H1 (cell line): ENCODE data around the gene CHD1. TPM values are rescaled to one million over a fixed set of nuclear protein-coding genes. Genes with fewer than 3 reads are reported as not detected.

Experiments
- CTCF ChIA-PET: fragments of 300-600 bp; sonication (Branson Sonifier 250); formaldehyde crosslinking; loops from one replicate; lab custom pipeline; 2021; ENCODE audit not compliant: partially characterized antibody; lab: Charles Lee
- POLR2A ChIA-PET: fragments of 300-600 bp; sonication (Branson Sonifier 250); formaldehyde crosslinking; loops from one replicate; lab custom pipeline; 2021; ENCODE audit warnings: inconsistent platforms; ENCODE audit not compliant: partially characterized antibody; lab: Charles Lee
- DNase-seq, 2 experiments: peaks; one replicate each; pipeline versions ENCODE4 v3.0.0 to v3.0.0-alpha.2; 2010 to 2022; ENCODE audit warnings: low spot score in 2 of 2, low read depth in 1 of 2, mixed read lengths in 1 of 2
- FAIRE-seq: peaks from 2 replicates; lab custom pipeline; 2011; peaks lifted over from hg19 to GRCh38; lab: Jason Lieb, UNC
- H2AFZ ChIP-seq: 2 replicates; pipeline ENCODE4 v1.8.1; 2012; ENCODE audit warnings: low read length, inconsistent platforms
- H2AK5ac ChIP-seq: 2 replicates; pipeline ENCODE4 v1.6.1; 2013; ENCODE audit warnings: low read depth, low read length
- H2BK120ac ChIP-seq: replicated peaks from 2 replicates; pipeline ENCODE3; 2013; ENCODE audit warnings: low read depth, low read length, inconsistent platforms
- H2BK12ac ChIP-seq: 2 replicates; pipeline ENCODE4 v1.6.1; 2013; ENCODE audit warnings: low read depth, low read length
- H2BK15ac ChIP-seq: 2 replicates; pipeline ENCODE4 v1.6.1; 2013; ENCODE audit warnings: low read length
- H2BK20ac ChIP-seq: 2 replicates; pipeline ENCODE4 v1.6.1; 2013; ENCODE audit warnings: low read length
- H2BK5ac ChIP-seq: 2 replicates; pipeline ENCODE4 v1.6.1; 2013; ENCODE audit warnings: low read depth, low read length
- H3K14ac ChIP-seq: 2 replicates; pipeline ENCODE4 v1.6.1; 2013; ENCODE audit warnings: inconsistent platforms; ENCODE audit not compliant: insufficient read length
- H3K18ac ChIP-seq: 2 replicates; pipeline ENCODE4 v1.6.1; 2013; ENCODE audit warnings: low read length; ENCODE audit errors: extremely low read depth
- H3K23ac ChIP-seq: 2 replicates; pipeline ENCODE4 v1.6.1; 2013; ENCODE audit warnings: inconsistent platforms; ENCODE audit not compliant: insufficient read length
- H3K23me2 ChIP-seq: 2 replicates; pipeline ENCODE4 v1.6.1; 2013; ENCODE audit warnings: low read depth, low read length
- H3K27ac ChIP-seq: 2 replicates; pipeline ENCODE4 v1.6.1; 2011; ENCODE audit warnings: low read depth, low read length, inconsistent platforms
- H3K27me3 ChIP-seq, 4 experiments: replicated peaks in 1 of 4; 1 replicate in 1 of 4; 2 replicates in 3 of 4; pipeline versions ENCODE4 v1.6.1 to v1.8.1; 2011 to 2013; ENCODE audit warnings: low read length in 3 of 4, mild to moderate bottlenecking in 3 of 4, inconsistent platforms in 2 of 4, mixed read lengths in 2 of 4, moderate library complexity in 1 of 4; ENCODE audit not compliant: control insufficient read depth in 3 of 4, insufficient read depth in 3 of 4; ENCODE audit errors: extremely low read depth in 1 of 4
- H3K36me3 ChIP-seq, 4 experiments: 2 replicates each; pipeline versions ENCODE4 v1.6.1 to v1.8.1; 2011 to 2013; ENCODE audit warnings: mild to moderate bottlenecking in 4 of 4, low read length in 3 of 4, moderate library complexity in 2 of 4, control low read depth in 1 of 4, inconsistent platforms in 1 of 4; ENCODE audit not compliant: insufficient read depth in 4 of 4, control insufficient read depth in 2 of 4
- H3K4ac ChIP-seq: replicated peaks from 2 replicates; pipeline ENCODE3; 2013; ENCODE audit warnings: low read length, low read depth, mixed read lengths, inconsistent platforms; ENCODE audit not compliant: insufficient read length
- H3K4me1 ChIP-seq, 4 experiments: replicated peaks in 1 of 4; 1 replicate in 1 of 4; 2 replicates in 3 of 4; pipeline versions ENCODE4 v1.6.1 to v1.8.1; 2011 to 2013; ENCODE audit warnings: low read length in 3 of 4, inconsistent platforms in 2 of 4, mixed read lengths in 1 of 4; ENCODE audit not compliant: insufficient read depth in 4 of 4, control insufficient read depth in 3 of 4
- H3K4me2 ChIP-seq, 2 experiments: 2 replicates each; pipeline versions ENCODE4 v1.6.1 to v1.8.1; 2011 to 2013; ENCODE audit warnings: low read depth in 2 of 2, low read length in 2 of 2, control low read depth in 1 of 2, inconsistent platforms in 1 of 2, mild to moderate bottlenecking in 1 of 2; ENCODE audit not compliant: insufficient read depth in 1 of 2
- H3K4me3 ChIP-seq, 4 experiments: fragments of 200-600, 300-600 bp in 1 of 4; sonication (generic), shearing (Covaris generic), sonication (Bioruptor Twin) in 1 of 4; 2 replicates each; pipeline versions ENCODE4 v1.5.1 to v1.8.1; 2011 to 2016; ENCODE audit warnings: low read length in 4 of 4, low read depth in 3 of 4, control low read depth in 2 of 4, inconsistent platforms in 2 of 4, mild to moderate bottlenecking in 2 of 4, mixed read lengths in 1 of 4, moderate library complexity in 1 of 4; ENCODE audit not compliant: insufficient read depth in 2 of 4; ENCODE audit errors: extremely low read depth in 1 of 4
- H3K56ac ChIP-seq: replicated peaks from 2 replicates; pipeline ENCODE3; 2013; ENCODE audit warnings: low read depth, mild to moderate bottlenecking, mixed read lengths, low read length, inconsistent platforms; ENCODE audit not compliant: insufficient read length
- H3K79me1 ChIP-seq: 2 replicates; pipeline ENCODE4 v1.6.1; 2013; ENCODE audit warnings: low read depth, low read length, control low read depth
- H3K79me2 ChIP-seq, 2 experiments: 2 replicates each; pipeline versions ENCODE4 v1.6.1 to v1.8.1; 2012 to 2013; ENCODE audit warnings: low read length in 2 of 2, mild to moderate bottlenecking in 2 of 2, inconsistent platforms in 1 of 2; ENCODE audit not compliant: insufficient read depth in 2 of 2, control insufficient read depth in 1 of 2
- H3K9ac ChIP-seq, 4 experiments: replicated peaks in 1 of 4; 1 replicate in 1 of 4; 2 replicates in 3 of 4; pipeline versions ENCODE4 v1.6.1 to v1.8.1; 2011 to 2013; ENCODE audit warnings: low read depth in 3 of 4, low read length in 3 of 4, control low read depth in 2 of 4, mild to moderate bottlenecking in 2 of 4, moderate library complexity in 2 of 4, inconsistent platforms in 1 of 4; ENCODE audit errors: extremely low read depth in 1 of 4
- H3K9me3 ChIP-seq, 2 experiments: 2 replicates each; pipeline versions ENCODE4 v1.6.1 to v1.8.1; 2012 to 2013; ENCODE audit warnings: mild to moderate bottlenecking in 2 of 2, moderate library complexity in 2 of 2, control low read depth in 1 of 2, inconsistent platforms in 1 of 2, low read depth in 1 of 2, low read length in 1 of 2, mixed read lengths in 1 of 2; ENCODE audit not compliant: insufficient read depth in 2 of 2
- H4K20me1 ChIP-seq, 2 experiments: replicated peaks in 1 of 2; 2 replicates each; pipeline versions ENCODE3 to v1.8.1; 2011 to 2013; ENCODE audit warnings: inconsistent platforms in 2 of 2, low read length in 2 of 2, mild to moderate bottlenecking in 1 of 2; ENCODE audit not compliant: insufficient read depth in 2 of 2, control insufficient read depth in 1 of 2
- H4K5ac ChIP-seq: 2 replicates; pipeline ENCODE4 v1.6.1; 2013; ENCODE audit warnings: low read length, low read depth, mixed read lengths, inconsistent platforms; ENCODE audit not compliant: insufficient read length
- H4K8ac ChIP-seq: 2 replicates; pipeline ENCODE4 v1.8.0; 2013; ENCODE audit warnings: mild to moderate bottlenecking, moderate library complexity, low read length, inconsistent platforms; ENCODE audit not compliant: insufficient read depth; ENCODE audit errors: extremely low read depth
- H4K91ac ChIP-seq: replicated peaks from 2 replicates; pipeline ENCODE3; 2013; ENCODE audit warnings: low read length, mixed read lengths, inconsistent platforms; ENCODE audit not compliant: insufficient read length
- CBX8 ChIP-seq: fragments of 300-800, 300-1000 bp; sonication (generic); IDR thresholded peaks from 2 replicates; pipeline ENCODE4 v1.7.1; 2016; ENCODE audit warnings: low read depth, low read length, borderline replicate concordance
- CHD1 ChIP-seq: IDR thresholded peaks from 2 replicates; pipeline ENCODE4 v1.6.1; 2012; ENCODE audit warnings: low read depth, low read length, improper control_type of control experiment
- EZH2 ChIP-seq: fragments of 200-600 bp; sonication (generic); IDR thresholded peaks from 2 replicates; pipeline ENCODE4 v1.7.1; 2012; ENCODE audit warnings: low read depth, mild to moderate bottlenecking, moderate library complexity, low read length, inconsistent platforms; ENCODE audit not compliant: severe bottlenecking
- HDAC6 ChIP-seq: IDR thresholded peaks from one replicate; pipeline ENCODE4 v1.7.1; 2012; ENCODE audit warnings: low read depth, mild to moderate bottlenecking, inconsistent platforms, low read length, moderate library complexity
- KDM1A ChIP-seq: fragments of 200-600, 300-600 bp; sonication (generic); IDR thresholded peaks from 2 replicates; pipeline ENCODE4 v1.7.1; 2016; ENCODE audit warnings: mild to moderate bottlenecking, low read length, borderline replicate concordance
- KDM4A ChIP-seq: IDR thresholded peaks from one replicate; pipeline ENCODE4 v1.7.1; 2012; ENCODE audit warnings: low read depth, mild to moderate bottlenecking, moderate library complexity, low read length, inconsistent platforms; ENCODE audit not compliant: severe bottlenecking
- KDM5A ChIP-seq: fragments of 200-600 bp; IDR thresholded peaks from 2 replicates; pipeline ENCODE4 v1.7.1; 2012; ENCODE audit warnings: mild to moderate bottlenecking, low read length, inconsistent platforms, mixed read lengths
- PHF8 ChIP-seq: fragments of 200-600 bp; sonication (generic); conservative IDR thresholded peaks from 2 replicates; pipeline ENCODE4 v1.7.1; 2012; ENCODE audit warnings: low read depth, mild to moderate bottlenecking, inconsistent platforms, low read length, moderate library complexity
- SP1 ChIP-seq: IDR thresholded peaks from 2 replicates; pipeline ENCODE4 v1.6.1; 2011; ENCODE audit warnings: low read depth, low read length
- TAF7 ChIP-seq: optimal IDR thresholded peaks from 2 replicates; pipeline ENCODE3; 2011; ENCODE audit warnings: low read depth, mild to moderate bottlenecking, inconsistent platforms, low read length, moderate library complexity, borderline replicate concordance
- USF2 ChIP-seq: IDR thresholded peaks from 2 replicates; pipeline ENCODE4 v1.6.1; 2011; ENCODE audit warnings: low read length, improper control_type of control experiment
- WGBS, 2 experiments: shearing (Covaris generic) in 1 of 2; methylation state at CpG; one replicate each; pipeline versions ENCODE4 v1.1.6 to v1.1.7; 2013 to 2015; ENCODE audit warnings: low lambda C conversion rate in 2 of 2, mixed read lengths in 2 of 2, inconsistent platforms in 1 of 2, low coverage in 1 of 2, missing lambda C conversion rate in 1 of 2; ENCODE audit not compliant: insufficient replicate concordance in 2 of 2, insufficient coverage in 1 of 2, insufficient read length in 1 of 2; ENCODE audit errors: extremely low coverage in 1 of 2, missing lambda C conversion rate in 1 of 2; 5-methylcytosine and 5-hydroxymethylcytosine counted together
- polyA plus RNA-seq, 7 experiments: library from polyadenylated mRNA; depleted of rRNA in 3 of 7; stranded (reverse) in 5 of 7; unstranded in 2 of 7; fragments of >200 nt in 5 of 7; fragments of 200-250 nt in 2 of 7; gene quantifications; 1 replicate in 5 of 7; 2 replicates in 1 of 7; 4 replicates in 1 of 7; pipeline versions ENCODE4 v1.2.1 to v1.2.3, GENCODE V29; 2011 to 2013; ENCODE audit warnings: missing spikeins in 2 of 7, mixed read lengths in 2 of 7
- total RNA-seq: library from RNA; stranded (reverse); fragmentation: NEBNext Ultra II Directional; extraction: Animal tissue kit (Norgen Biotek cat#: 25700); gene quantifications from 2 replicates; pipeline ENCODE4 v1.2.1, GENCODE V29; 2021

The CHD1 gene
- total and polyA plus RNA-seq, 2 of the 8 experiments (the other 6 are each of a cell fraction or from before 2014, with no cell fraction given), result 15.6 to 53.0 TPM

DNA sequence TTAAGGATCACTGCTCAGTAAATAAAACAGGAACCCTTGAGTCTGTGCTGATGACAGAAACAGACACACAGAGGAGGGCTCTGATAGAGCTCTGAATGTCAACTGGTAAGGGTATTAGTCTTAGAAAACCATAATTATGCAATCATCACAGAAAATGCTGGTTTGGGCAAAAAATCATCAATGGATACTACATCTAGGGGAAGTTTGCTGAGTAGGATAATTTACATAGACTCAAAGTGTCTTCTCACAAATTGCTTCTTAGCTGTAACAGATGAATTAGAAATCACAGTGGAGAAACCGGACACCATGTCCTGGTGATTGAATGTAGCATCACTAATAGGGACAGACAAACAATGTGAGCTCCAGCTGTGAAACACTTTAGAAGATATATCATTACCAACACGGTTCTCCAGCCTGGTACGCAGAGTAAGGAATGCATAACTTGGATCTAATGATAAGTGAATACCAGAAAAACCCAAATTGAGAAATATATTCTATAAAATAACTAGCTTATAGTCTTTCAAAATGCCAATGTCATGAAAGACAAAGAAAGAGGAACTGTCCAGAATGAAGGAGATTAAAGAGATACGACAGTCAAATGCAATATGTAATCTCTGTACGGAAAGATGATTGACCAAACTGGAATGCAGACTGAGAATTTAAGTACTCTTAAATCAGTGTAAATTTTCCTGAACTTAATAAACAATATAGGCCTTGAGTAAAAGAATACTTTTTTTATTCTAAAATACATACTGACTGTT is 17.3 kb downstream of the CHD1 start:
- no peak overlapping the region for H3K4ac ChIP-seq
- no peak overlapping the region for H3K27ac ChIP-seq
- CTCF ChIA-PET, result interaction anchor here (0.8 to 2.7 kb wide), 4 partner anchors 62 to 149 kb away, joined by 3 to 10 read pairs (median 4); no protein-coding TSS in a partner anchor
- TF ChIP-seq KDM1A (no peak), USF2 (no peak), HDAC6 (no peak), KDM4A (no peak), EZH2 (no peak), KDM5A (no peak), CBX8 (no peak), SP1 (no peak), CHD1 (no peak), PHF8 (no peak), TAF7 (no peak)

More for the DNA sequence above, 17.3 kb downstream of the CHD1 start:
- Histone ChIP-seq H3K4me1 (peaks cover 0 to 6% (median 0%) of the 10 kb centered on the region in 4 experiments; a peak in 1 of 7 replicates), H3K4me3 (no peak overlapping the region), H3K79me2 (peaks cover 0 to 92% of the 10 kb centered on the region in 2 experiments; a peak in 3 of 4 replicates), H3K56ac (no peak overlapping the region), H3K79me1 (peaks cover 2% of the 10 kb centered on the region; the same call in 1 of the 2 replicates), H4K8ac (no peak overlapping the region), H3K9me3 (no peaks in the 10 kb centered on the region), H3K27me3 (no peaks in the 10 kb centered on the region), H4K5ac (no peak overlapping the region), H3K23me2 (no peaks in the 10 kb centered on the region), H3K36me3 (peaks cover 0 to 28% (median 0%) of the 10 kb centered on the region in 4 experiments; a peak in 3 of 8 replicates), H3K9ac (no peak overlapping the region), H2BK15ac (no peak overlapping the region), H2AFZ (no peak overlapping the region), H3K18ac (no peak overlapping the region), H2AK5ac (no peak overlapping the region), H3K4me2 (no peak overlapping the region), H2BK5ac (no peak overlapping the region), H4K91ac (no peak overlapping the region), H2BK12ac (no peak overlapping the region), H2BK120ac (no peak overlapping the region), H3K23ac (no peak overlapping the region), H4K20me1 (peaks cover 3% of the 10 kb centered on the region in 2 experiments), H3K14ac (no peak overlapping the region), H2BK20ac (no peak overlapping the region)
- FAIRE-seq, result no peak
- DNase-seq, result no peak
- POLR2A ChIA-PET, result interaction anchor here (0.8 kb wide), 1 partner anchor 16 kb away, joined by 4 read pairs; no protein-coding TSS in a partner anchor
- WGBS, 2 experiments, result 82% methylated on average over 5 of the region's 5 CpGs; no CpG with 5 or more reads in 1 of the 2 experiments
